ENCODE results near the gene TRIB2.
"Not testable (repeated sequence)": the region's sequence is repeated elsewhere in the genome, so short reads cannot be mapped to it uniquely, and the experiment has no call there.

Gene TRIB2

DNA sequence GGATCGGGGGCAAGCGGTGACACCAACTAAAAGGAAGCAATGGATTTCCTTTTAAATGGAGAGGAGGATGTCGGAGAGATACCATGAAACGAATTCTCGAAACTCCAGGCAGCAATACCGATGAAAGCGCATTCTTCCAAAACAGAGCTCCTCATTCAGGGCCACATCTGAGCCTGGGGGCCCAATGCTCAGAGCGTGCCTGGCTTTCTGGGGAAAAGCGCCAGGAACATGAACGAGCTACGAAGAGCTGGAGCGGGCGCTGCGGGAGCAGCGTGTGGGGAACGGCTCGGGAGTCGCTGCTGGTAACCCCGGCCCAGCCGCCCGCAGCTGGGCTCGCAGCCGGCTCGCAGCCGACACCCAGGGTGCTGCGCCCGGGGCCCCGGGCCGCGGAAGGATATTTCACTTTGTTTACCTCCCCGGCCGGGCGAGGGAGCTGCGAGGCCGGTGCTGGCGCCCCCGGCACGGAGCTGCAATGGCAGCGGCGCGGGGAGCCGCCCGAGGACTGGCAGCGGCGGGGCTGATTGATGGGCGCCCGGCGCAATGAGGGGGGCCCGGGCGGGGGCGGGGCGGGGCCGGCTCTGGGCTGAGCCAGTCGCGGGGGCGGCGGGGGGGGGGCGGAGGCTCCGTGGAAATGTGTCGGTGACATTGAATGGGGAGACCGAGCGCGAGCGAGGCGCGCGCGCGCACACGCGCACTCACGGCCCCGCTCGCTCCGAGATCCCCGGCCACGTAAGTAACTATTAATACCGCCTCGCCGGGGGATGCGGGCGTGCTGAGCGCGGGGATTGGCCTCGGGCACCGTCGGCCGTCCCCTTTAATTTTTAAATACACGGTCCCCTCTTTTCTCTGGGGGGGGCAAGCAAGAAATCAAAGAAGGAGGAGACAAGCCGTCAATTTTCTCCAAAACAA lies at the start of gene TRIB2:
TSS of gene TRIB2 (plus strand) at position 655 of the 909 bp plus-strand sequence. CDS start 1,372 bp downstream, outside the sequence.
- DNase-seq: peak; percentile 91

DNA sequence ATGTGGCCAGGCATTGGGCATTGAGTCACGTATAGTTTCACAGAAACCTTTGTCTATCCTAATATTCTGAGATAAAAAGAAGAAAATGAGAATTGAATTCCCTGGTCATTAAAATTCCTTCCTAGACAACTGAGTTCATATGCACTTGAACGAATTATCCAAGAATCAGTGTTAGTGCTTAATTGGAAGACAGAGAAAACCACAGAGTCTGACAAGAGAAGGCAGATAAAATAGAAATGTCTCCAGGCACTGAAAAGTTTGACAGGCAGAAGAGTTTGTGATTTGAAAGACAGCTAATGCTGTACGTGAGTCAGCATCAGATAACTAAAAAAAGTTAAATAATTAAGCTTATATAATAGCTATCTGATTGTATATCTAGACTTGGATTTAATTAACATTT lies 47.7 kb upstream of the TRIB2 start:
- no peak for DNase-seq

DNA sequence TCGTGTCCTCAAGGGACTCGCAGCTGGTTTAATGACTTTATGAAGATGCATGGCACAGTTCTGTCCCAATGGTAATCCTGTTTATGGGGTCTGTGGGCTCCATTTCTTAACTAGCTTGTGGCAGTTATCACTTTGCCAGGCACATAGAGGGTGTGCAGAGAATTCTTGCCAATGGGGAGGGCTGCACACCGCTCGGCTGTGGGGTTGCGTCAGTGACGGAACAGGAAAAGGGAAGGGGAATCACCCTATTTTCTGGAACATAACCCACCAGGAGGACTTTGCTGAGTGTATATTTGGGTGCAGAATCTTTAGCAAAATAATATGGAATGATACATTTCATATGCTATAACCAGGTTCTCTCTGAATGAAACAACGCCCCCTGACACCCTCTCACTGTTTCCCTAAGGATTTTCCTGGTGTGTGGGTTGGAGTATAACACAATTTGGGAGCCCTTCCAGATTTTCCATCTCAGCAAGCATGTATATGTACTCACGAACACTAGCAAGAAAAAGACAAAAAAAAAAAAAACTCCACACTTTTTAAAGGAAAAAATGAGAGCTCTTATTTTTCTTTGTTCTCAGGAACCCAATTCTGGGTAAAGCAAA lies 43.9 kb upstream of the TRIB2 start:
- no peak for DNase-seq

DNA sequence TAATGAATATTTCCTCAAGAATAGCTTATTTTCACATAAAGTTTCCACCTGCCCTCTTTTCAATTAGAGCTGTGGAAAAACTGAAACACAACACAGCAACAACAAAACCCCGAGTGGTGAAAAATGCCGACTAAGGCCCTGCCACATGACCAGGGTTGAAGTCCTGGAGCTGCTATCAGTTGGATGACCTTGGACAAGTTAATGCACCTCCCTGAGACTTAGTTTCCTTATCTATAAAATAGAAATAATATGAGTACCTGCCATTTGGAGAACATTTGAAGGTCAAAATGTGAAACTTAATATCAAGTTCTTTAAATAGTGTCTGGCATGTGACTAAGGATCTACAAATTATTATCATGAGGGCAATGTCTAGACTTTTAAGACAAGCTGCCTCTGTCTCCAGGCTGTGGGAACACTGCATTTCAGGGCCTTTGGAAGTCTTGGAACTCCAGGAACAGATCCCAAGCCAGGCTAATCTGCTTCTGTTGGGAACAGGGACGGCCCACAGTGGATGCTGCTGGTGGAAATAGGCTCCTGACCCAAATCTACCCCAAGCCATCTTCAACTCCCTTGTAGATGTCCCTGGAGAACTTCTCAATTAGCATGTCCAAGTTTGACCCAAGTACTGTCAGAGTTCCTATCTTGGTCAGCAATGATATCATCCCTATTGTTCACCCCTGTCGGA lies 42.0 kb upstream of the TRIB2 start:
- DNase-seq: no peak

- DNase-seq: no peak
These were observed 41.4 kb upstream of the TRIB2 start for GRCh38 chr2:12675352-12675795.

GRCh38 chr2:12675801-12676200 lies 40.9 kb upstream of the TRIB2 start:
- DNase-seq: no peak

DNA sequence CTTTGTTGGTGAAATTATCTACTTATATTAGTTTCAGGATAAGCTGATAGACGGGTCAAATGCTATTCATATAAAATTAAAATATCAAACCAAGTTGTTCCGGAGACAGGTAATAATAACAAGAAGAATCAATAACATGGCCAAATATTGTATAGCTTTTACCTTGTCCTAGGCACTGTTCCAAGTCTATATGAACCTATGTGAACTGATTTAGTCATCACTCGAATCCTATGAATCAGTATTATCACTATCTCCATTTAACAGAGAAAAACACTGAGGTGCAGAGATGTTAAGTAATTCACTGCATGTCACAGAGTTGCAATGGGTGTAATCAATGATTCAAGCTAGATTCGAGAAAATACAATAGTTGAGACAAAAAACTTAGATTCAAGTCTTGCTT lies 40.0 kb upstream of the TRIB2 start:
- no peak for DNase-seq

GRCh38 chr2:12678186-12678585 lies 38.5 kb upstream of the TRIB2 start:
- no peak for DNase-seq

DNA sequence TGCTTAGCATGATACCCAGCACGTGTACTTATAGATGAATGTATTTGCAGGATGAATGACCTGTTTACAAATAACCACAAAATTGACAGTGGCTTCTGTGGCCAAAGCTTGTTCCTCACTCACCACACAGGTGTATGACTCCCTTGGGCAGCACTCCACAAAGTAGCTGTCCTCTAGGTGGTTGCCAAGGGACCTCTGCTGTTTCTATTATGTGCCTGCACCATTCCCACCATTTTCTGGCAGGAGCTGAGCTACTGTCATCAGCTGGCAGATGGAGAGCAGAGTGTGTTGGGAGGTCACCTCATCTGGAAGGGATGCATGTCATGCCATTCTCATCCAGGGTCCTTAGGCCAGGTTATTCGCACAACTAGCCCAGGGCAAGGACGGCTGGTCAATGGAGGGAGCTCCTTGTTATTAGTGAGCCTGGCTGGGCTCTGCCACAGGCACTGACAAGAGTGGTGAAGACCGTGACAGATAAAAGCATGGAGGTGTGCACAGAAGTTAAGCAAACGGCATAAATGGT lies 37.1 kb upstream of the TRIB2 start:
- DNase-seq: no peak

- not testable (repeated sequence) for DNase-seq
These were observed 36.6 kb upstream of the TRIB2 start for GRCh38 chr2:12680115-12680514.

DNA sequence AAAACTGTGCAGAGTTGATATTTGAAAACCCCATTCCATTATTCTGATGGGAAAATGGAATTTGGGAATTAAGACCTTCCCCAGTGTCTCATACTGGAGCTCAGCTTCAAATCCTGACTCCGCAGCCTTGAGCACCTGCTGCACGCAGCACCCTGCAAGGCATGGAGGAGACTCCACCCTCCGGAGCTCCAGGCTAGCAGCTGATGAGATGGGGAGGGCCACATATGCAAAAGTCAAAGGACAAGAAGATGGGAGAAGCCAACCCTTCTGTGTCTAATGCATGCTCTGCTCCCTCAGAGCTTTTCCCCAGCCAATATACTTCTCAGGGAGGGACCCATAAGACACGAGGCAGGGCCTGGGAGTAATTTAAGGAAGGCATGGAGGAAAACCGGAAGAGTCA lies 34.7 kb upstream of the TRIB2 start:
- no peak for DNase-seq

GRCh38 chr2:12683457-12684100 lies 33.2 kb upstream of the TRIB2 start:
- no peak for DNase-seq

- no peak for DNase-seq
These were observed 32.2 kb upstream of the TRIB2 start for GRCh38 chr2:12684471-12684936.

GRCh38 chr2:12685145-12685544 lies 31.6 kb upstream of the TRIB2 start:
- no peak for DNase-seq

GRCh38 chr2:12685956-12686355 lies 30.8 kb upstream of the TRIB2 start:
- no peak for DNase-seq

- no peak for DNase-seq
These were observed 29.9 kb upstream of the TRIB2 start for GRCh38 chr2:12686708-12687283.

DNA sequence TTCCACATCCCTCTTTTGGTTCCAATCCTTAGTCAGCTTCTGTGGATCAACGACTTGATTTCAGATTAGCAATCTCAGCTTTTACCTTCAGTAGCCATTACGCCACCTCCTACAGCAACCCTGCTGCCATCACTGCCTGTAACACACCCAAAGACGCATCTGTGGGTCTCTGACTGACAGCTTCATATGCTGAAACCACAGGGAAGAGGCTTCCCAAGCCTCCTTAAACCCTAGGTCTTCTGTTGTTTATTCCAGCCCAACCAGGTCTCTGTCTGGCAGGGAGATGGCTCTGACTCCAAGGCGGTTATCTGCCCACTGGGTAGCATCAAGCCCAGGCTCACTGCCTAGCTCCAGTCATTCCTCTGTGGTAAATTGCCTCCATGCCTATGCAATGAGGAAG lies 28.6 kb upstream of the TRIB2 start:
- DNase-seq: no peak

- DNase-seq: no peak
These were observed 27.8 kb upstream of the TRIB2 start for GRCh38 chr2:12688893-12689292.

DNA sequence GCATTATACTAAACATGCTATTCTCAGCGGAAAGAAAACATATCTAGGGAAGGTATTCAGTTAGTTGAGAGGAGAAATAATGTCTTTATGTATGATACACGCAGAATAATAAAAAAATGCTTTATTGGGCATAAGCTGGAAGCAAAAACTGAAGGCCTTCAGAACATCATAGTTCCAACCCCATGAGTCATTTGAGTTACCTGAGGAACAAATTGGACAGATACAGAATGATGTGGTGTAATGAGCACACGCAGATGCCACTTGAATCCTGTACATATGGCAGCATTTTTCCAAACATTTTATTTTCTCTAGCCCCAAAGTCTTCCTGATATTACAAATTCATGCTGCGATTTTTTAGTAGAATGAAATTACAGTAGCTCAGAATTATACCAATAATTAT lies 23.2 kb upstream of the TRIB2 start:
- DNase-seq: no peak

DNA sequence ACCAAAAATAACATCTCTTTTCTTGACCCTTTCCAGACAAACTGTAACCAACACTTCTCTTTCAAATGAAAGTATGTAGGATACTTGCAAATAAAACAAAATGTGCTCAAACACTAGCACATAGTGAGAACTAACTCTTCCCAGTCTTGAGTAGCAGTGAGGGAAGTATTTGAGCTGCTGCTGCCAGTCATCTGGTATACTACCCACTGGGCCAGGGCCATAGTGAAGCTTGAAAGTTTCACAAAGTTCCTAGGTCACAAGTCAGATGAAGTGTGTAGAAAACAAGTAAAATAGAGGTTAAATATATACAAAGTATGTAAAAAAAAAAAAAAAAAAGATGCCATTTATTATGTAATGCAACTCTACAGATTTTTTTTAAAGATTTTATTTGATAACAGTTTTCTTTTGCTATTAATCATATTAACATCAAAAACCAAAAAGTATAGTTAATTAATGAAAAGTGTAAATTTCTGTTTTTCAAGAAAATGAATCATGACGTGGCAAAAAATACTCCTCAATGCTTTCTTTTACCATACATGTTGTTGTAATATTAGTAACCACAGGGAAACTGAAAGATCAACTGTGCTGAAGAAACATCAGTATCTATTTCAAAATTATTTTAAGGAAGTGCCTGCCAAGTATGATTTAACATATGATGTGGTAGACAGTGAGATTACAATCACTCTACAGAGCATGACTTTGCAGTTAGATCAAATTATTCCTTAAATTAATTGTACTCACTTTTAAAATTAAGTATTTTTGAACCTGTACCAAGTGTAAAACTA lies 21.6 kb upstream of the TRIB2 start:
- DNase-seq: no peak

DNA sequence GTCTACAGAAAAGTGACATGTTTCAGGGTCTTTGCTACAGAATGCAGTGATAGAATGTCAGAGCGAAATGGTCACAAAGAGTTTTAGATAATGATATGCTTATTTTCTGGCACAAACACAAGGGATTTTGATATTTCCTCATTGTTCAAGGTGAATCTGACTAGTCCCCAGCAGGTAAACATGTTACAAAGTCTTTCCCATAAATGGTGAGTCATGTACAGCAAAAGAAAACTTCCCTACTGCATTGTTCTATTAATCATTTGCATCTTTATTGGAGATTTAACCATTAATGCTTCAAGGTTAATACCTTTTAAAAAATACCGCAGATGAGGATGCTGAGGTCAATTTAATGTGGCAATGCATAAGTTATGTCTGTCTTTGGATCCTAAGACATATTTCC lies 19.1 kb upstream of the TRIB2 start:
- DNase-seq: no peak

GRCh38 chr2:12700989-12701388 lies 15.7 kb upstream of the TRIB2 start:
- no peak for DNase-seq

Data from activated effector memory CD4-positive, alpha-beta T cell treated with Interleukin-2 at 50 U/mL for 16 hours (primary cell).